GM21528 (cell line): ENCODE measurements around the gene FAM227B.

Source experiments
- ATAC-seq: cut with Tn5 transposase; IDR thresholded peaks from one replicate; pipeline ENCODE4 v1.9.1; 2021; ENCODE audit warnings: mild to moderate bottlenecking, moderate library complexity; ENCODE audit not compliant: unreplicated experiment, low FRiP score

The FAM227B gene

DNA sequence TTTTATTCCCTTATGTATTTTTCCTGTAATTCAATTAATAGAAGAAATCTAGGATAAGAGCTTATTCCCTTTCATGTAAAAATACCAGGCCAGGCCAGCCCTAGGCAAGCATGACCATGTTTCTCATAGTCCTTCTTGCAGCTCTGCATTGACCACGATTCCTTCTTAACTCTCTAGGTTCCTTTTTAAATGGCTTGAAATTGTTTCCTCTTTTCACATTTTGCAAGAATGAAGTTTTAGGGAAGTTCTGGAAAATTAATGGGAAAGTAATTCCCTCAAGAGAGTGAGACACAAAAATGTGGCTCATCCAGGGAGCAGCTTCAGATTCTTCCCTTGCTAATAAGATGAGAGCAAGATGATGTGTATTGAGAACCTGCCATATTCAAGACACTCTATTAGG is 314.1 kb downstream of the FAM227B start:
- no peak for ATAC-seq

DNA sequence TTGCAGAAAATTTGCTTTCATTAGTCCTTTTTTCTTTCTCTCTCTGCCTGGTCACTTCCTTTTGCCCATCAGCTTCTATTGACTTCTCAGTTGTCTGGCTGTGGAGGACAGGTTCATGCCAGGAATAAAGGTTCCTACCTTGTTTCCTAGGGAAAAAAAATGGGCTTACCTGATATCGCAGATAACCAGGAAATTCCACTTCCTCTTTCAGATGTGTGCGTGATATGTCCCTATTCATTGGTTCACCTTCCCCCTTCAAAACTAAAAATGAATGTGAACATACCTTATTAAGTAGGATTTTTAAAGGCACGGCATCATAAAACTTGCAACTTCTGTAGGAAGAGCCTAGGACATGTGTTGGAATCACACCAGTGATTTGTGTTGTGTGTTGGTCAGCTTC is 317.6 kb downstream of the FAM227B start:
- no peak for ATAC-seq

DNA sequence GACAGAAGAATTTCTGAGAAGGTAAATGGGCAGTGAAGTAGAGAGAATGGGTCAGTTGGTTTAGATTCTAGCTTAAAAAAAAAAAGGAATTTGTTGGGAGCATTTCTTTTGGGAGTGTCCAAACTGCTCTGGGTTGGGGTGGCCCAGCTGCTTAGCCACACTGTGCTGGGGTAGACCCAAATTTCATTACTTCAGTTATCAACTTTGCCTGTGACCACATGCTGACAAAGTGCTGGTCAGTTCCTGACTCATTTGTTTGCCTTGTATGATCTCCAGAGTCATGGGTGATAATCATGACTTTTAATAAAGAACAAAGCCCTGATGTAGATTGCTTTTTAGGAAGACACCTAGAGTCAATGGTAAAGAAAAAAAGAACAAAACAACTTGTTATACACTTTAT is 319.1 kb downstream of the FAM227B start:
- ATAC-seq, result no peak

DNA sequence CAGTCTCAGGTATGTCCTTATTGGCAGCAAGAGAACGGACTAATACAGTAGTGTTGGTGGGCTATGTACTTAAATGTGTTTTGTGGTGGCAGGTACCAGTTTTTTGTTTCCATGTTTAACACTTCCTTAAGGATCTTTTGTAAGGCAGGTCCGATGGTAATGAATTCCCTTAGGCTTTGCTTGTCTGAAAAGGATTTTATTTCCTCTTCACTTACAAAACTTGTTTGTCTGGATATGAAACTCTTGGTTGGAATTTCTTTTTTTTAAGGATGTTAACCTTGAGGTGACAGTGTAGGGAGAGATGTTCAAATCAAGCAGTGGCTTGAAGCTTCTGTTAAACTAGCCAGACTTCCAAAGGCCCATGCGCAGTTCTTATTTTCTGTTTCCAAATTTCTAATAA is 319.8 kb downstream of the FAM227B start:
- ATAC-seq, result no peak

DNA sequence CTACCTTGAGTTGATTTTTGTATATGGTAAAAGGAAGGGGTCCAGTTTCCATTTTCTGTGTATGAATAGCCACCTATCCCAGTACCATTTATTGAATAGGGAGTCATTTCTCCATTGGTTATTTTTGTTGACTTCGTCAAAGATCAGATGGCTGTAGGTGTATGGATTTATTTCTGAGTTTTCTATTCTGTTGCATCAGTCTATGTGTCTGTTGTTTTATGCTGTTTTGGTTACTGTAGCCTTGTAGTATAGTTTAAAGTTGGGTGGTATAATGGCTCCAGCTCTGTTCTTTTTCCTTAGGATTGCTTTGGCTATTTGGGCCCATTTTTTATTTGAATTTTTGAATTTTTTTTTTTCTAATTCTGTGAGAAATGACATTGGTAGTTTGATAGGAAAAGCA is 323.0 kb downstream of the FAM227B start:
- ATAC-seq, result no peak

DNA sequence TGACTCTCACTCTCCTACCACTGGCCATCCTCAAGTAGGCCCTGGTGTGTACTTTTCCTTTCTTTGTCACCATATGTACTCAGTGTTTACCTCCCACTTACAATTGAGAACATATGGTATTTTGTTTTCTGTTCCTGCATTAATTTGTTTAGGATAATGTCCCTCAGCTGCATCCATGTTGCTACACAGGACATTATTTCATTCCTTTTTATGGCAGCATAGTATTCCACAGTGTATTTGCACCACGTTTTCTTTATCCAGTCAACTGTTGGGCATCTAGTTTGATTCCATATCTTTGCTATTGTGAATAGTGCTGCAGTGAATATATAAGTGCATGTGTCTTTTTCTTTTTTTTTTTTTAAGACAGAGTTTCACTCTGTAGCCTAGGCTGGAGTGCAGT is 324.4 kb downstream of the FAM227B start:
- no peak for ATAC-seq

DNA sequence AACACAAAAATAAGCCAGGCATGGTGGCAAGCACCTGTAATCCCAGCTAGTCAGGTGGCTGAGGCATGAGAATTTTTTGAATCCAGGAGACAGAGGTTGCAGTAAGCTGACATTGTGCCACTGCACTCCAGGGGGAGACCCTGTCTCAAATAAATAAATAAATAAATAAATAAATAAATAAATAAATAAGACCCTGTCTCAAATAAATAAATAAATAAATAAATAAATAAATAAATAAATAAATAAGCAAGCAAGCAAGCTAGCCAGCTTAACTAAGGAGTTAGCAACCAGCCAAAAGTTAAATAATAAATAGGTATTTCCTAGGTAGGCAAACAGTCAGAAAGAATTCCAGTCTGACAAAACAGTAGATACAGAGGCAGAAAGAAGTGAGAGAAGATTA is 326.7 kb downstream of the FAM227B start:
- no peak for ATAC-seq

DNA sequence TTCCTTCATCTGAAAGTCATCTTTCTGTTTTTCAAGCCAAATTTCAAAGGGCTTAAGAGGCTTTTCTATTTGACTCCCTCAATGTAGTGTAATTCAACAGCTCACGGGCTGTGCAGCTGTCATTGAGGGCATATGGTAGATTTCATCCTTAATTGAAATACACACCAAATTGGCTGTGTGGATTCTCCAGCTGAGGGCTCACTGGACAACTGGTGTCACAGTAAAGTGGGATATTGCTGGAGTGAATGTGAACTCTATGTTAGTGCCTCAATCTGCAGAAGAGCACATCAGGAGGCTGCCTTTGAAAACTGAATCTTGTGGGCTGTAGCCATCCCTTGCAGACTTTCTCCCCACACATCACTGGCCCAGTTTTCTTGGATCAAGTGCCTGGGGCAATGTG is 330.4 kb downstream of the FAM227B start:
- no peak for ATAC-seq

DNA sequence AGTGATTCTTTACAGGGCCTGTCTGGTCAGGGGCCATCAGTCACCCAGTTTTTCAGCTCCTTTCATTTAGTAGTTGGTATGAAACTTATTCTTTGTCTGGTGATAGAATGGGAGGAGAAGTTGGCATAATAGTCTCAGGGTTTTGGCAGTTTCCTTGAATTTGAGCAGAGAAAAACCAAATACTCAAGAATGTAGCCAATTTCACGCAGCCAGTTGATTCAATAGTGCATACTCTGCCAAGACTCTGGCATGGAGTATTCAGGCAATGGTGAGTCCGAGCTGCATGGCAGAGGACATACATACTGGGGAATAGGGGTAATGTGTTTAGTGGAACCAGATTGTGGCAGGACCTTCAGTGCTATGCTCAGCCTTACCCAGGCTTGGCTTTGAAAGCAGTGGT is 332.2 kb downstream of the FAM227B start:
- no peak for ATAC-seq

DNA sequence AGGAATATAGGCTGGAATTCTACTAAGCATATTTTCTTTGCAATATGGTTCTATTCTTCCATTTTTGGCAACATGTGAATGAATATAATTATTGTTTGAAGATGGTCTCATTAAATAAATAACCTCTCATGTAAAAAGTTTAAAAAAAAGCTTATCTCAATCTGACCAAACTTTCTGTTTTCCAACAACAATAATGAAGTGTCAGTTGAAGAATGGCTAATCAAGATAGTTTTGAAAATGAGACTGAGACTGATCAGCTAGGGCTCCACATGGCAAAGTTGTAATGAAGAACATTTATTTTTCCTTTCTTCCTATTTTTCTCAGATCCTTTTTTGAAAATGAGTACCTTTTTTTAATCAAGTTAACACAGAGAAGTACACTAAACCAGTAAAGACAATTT is 333.1 kb downstream of the FAM227B start:
- no peak for ATAC-seq

DNA sequence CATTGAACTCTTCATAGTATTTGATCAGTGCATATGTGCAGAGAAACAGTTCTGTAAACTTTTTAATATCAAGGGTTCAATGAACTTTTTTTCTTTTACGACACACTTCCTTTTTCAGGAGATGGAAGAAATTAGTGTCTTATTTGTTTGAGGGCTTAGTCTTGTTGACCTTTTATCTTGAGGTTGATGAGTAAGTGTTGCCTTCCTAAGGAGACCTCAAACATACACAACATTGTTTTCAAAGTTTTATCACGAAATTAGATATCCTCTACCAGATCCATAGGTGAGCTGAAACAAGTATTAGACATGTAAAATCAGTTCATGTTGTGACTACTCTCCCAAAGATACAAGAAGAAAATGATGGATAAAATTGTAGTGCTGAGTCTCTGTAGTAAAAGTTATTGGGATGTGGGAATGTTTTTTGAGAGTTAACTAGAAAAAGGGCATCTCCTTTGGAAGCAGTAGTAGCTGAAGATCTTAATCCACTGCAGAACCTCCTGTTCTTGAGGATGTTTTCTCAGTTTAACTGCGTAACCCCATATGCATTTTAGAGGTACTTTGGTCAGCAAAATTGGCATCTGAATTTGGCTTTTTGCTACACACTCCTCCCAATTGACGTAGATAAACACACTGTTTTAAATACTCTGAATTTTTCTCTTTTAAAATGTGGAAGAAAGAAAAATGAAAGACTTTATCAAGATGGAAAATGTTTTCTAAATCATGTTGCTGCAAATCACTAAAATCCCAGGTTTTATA is 333.8 kb downstream of the FAM227B start:
- no peak for ATAC-seq

DNA sequence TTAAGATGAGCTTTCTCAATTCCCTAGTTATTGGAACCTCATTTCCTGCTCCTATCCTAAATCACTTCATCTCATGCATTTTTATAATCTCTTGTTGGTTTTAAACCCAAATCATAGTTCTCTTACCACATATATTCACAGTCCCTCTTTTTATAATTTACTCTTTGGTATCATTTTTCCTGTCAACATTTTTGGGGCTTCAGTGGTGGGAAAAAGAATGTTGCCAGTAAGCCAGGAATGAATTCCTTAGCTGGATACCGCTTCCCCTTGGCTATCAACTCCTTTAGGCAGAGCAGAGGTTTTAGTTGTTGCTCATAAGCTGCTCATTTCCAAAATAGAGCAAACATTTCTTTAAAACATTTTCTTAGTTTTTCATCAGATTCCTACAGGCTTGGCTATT is 338.3 kb downstream of the FAM227B start:
- no peak for ATAC-seq

DNA sequence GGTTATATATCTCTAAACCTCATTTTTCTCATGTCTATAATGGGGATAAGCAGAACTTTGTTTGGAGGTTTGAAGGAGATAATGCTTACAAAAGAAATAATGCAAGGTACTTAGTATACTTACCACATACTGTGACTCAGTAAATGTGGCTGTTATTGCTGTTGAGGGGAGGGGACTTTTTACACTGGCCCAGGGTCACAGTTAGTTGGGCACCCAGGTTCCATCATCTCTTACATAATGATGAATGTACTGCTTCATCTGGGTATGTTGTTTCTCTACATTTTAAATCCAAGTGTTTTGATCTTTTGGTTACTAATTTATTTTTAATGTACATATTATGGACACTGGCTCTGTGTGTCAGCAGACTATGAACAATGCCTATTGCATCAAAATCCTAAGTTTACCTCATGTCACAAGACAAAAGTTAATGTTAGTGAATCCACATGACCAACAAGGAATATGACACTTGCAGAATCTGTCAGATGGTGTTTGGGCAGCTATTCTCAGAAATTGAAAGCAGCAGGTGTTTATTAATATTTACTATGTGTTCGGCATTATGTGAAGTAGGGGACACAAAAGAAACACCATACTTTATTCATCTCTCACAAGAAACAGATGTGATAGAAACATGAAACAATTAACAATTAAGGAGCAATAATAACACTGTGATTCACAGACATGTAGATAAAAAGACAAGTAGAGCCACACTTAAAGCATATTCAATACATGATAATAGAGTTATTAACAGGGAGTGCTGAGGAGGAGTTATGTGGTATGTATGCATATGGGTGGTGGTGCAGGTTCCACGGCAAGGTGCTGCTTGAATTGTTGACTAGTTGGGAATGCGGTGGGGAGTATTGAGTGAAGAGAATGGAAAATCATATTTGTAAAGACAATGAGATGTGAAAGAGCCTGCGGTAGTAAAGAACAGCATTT is 340.8 kb downstream of the FAM227B start:
- ATAC-seq, result no peak

DNA sequence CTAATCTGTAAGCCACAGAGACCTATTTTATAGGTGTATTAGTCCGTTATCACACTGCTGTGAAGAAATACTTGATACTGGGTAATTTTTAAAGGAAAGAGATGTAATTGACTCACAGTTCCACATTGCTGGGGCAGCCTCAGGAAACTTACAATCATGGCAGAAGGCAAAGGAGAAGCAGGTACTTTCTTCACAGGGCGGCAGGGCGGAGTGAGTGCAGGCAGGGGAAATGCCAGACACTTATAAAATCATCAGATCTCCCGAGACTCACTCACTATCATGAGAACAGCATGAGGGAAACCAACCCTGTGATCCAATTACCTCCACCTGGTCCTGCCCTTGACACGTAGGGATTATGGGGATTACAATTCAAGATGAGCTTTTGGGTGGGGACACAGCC is 341.9 kb downstream of the FAM227B start:
- ATAC-seq, result no peak
